Right ventricle myocardium superior (tissue), 1 donor: Measurements from ENCODE around the gene SYNE2. TPM values are rescaled to one million over a fixed set of nuclear protein-coding genes. Genes with fewer than 3 reads are reported as not detected.
"Not testable (repeated sequence)": the region's sequence is repeated elsewhere in the genome, so short reads cannot be mapped to it uniquely, and the experiment has no call there.

ENCODE experiments used
- ATAC-seq: fragments of 200-7000 bp; cut with Tn5 transposase; one replicate; pipeline ENCODE4 v1.9.1; 2020; ENCODE audit warnings: mild to moderate bottlenecking; ENCODE audit not compliant: poor library complexity
- DNase-seq: peaks from one replicate; pipeline ENCODE4 v3.0.0-alpha.2; 2020
- intact Hi-C: fragments of 100-400 bp; cut with DNase I; formaldehyde crosslinking; loops from one replicate; pipeline ENCODE4 v1.11.2; 2022
- total RNA-seq: library from RNA; stranded (reverse); fragmentation: NEBNext Ultra II Directional; extraction: Animal tissue kit (Norgen Biotek cat#: 25700); gene quantifications from one replicate; pipeline ENCODE4 v1.2.1, GENCODE V29; 2021
- donor health status: DM: no; HTN: yes; CAD: no; lungs with severe emphysema.

Gene SYNE2
- total RNA-seq, 1 donor from 2014 or later, result 193 TPM

GRCh38 chr14:64043296-64043695, 190.5 kb downstream of the SYNE2 start:
- intact Hi-C loops, DNase-seq, ATAC-seq: not testable (repeated sequence)

GRCh38 chr14:64045091-64045490, 192.3 kb downstream of the SYNE2 start:
- ATAC-seq, result no peak

GRCh38 chr14:64049616-64050381, 197.0 kb downstream of the SYNE2 start:
- DNase-seq (no peak), ATAC-seq (no peak)
- intact Hi-C loops, result no loop called here

More at GRCh38 chr14:64045091-64045490, 192.3 kb downstream of the SYNE2 start:
- no peak for DNase-seq
- intact Hi-C loops, result no loop called here

- ATAC-seq, result no peak
- no peak for DNase-seq
- intact Hi-C loops, result no loop called here
Observed at GRCh38 chr14:64053694-64054669, 201.2 kb downstream of the SYNE2 start.

GRCh38 chr14:64059454-64060198, 206.8 kb downstream of the SYNE2 start:
- intact Hi-C loops, result no loop called here
- DNase-seq (no peak), ATAC-seq (no peak)

- intact Hi-C loops, result no loop called here
- ATAC-seq (no peak), DNase-seq (no peak)
Observed at GRCh38 chr14:64060199-64060545, 207.4 kb downstream of the SYNE2 start.

GRCh38 chr14:64060648-64061096, 207.9 kb downstream of the SYNE2 start:
- DNase-seq (no peak), ATAC-seq (no peak)
- intact Hi-C loops, result no loop called here

GRCh38 chr14:64061115-64061514, 208.3 kb downstream of the SYNE2 start:
- intact Hi-C loops, result no loop called here
- DNase-seq (no peak), ATAC-seq (no peak)

- ATAC-seq (no peak), DNase-seq (no peak)
- intact Hi-C loops, result no loop called here
Observed at GRCh38 chr14:64061706-64062105, 208.9 kb downstream of the SYNE2 start.

GRCh38 chr14:64062381-64063115, 209.7 kb downstream of the SYNE2 start:
- no peak for ATAC-seq

GRCh38 chr14:64064447-64064846, 211.6 kb downstream of the SYNE2 start:
- DNase-seq (no peak), ATAC-seq (no peak)
- intact Hi-C loops, result no loop called here

More at GRCh38 chr14:64062381-64063115, 209.7 kb downstream of the SYNE2 start:
- intact Hi-C loops, result no loop called here
- DNase-seq, result no peak

- intact Hi-C loops, result no loop called here
- DNase-seq (no peak), ATAC-seq (no peak)
Observed at GRCh38 chr14:64069634-64070359, 217.0 kb downstream of the SYNE2 start.

- ATAC-seq, result no peak
- no peak for DNase-seq
- intact Hi-C loops, result no loop called here
Observed at GRCh38 chr14:64074961-64075612, 222.3 kb downstream of the SYNE2 start.

GRCh38 chr14:64075613-64076005, 222.8 kb downstream of the SYNE2 start:
- DNase-seq, result no peak
- intact Hi-C loops, result no loop called here
- no peak for ATAC-seq

- DNase-seq, result no peak
- no peak for ATAC-seq
- intact Hi-C loops, result no loop called here
Observed at GRCh38 chr14:64080452-64080851, 227.6 kb downstream of the SYNE2 start.

- ATAC-seq, result no peak
Observed at GRCh38 chr14:64081174-64081746, 228.5 kb downstream of the SYNE2 start.

GRCh38 chr14:64082837-64083236, 230.0 kb downstream of the SYNE2 start:
- DNase-seq (no peak), ATAC-seq (peak; percentile 57)
- intact Hi-C loops, result no loop called here

More at GRCh38 chr14:64081174-64081746, 228.5 kb downstream of the SYNE2 start:
- intact Hi-C loops, result no loop called here
- DNase-seq, result no peak
